ENCODE data around the gene MOB3B.

DNA sequence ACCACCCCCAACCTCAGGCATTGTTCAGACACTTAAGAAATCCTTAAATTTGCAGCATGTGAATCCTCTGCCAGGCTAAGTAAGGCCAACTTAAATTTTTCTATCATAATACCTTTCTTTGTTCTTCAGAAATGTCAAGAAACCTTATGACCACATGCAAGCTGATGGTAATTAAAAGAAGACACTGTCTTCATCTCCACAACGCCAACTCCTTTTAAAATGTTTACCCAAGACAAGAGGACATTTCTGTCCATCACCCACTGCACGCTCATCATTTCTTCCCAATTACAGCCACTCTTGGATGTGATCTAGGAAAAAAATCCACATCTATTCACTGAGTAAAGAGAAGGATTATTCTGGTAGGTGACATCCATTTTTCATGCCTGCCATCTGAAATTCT, 11.6 kb downstream of the MOB3B start:
- TF ChIP-seq, protein P1, sequence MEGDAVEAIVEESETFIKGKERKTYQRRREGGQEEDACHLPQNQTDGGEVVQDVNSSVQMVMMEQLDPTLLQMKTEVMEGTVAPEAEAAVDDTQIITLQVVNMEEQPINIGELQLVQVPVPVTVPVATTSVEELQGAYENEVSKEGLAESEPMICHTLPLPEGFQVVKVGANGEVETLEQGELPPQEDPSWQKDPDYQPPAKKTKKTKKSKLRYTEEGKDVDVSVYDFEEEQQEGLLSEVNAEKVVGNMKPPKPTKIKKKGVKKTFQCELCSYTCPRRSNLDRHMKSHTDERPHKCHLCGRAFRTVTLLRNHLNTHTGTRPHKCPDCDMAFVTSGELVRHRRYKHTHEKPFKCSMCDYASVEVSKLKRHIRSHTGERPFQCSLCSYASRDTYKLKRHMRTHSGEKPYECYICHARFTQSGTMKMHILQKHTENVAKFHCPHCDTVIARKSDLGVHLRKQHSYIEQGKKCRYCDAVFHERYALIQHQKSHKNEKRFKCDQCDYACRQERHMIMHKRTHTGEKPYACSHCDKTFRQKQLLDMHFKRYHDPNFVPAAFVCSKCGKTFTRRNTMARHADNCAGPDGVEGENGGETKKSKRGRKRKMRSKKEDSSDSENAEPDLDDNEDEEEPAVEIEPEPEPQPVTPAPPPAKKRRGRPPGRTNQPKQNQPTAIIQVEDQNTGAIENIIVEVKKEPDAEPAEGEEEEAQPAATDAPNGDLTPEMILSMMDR (IDR thresholded peaks at IDR 0.05), result no peak
- no peak for TF ChIP-seq POLR2A (IDR thresholded peaks at IDR 0.05)
